DMS 273 (cell line): Measurements from ENCODE around the gene GNG13.
A peak's percentile ranks its signal among the peaks of the same experiment; 100 is the strongest.
"Not testable (repeated sequence)": the region's sequence is repeated elsewhere in the genome, so short reads cannot be mapped to it uniquely, and the experiment has no call there.

Source experiments
- DNase-seq: peaks from one replicate; lab custom pipeline; 2025; ENCODE audit not compliant: unreplicated experiment; lab: John Stamatoyannopoulos, UW

The GNG13 gene

DNA sequence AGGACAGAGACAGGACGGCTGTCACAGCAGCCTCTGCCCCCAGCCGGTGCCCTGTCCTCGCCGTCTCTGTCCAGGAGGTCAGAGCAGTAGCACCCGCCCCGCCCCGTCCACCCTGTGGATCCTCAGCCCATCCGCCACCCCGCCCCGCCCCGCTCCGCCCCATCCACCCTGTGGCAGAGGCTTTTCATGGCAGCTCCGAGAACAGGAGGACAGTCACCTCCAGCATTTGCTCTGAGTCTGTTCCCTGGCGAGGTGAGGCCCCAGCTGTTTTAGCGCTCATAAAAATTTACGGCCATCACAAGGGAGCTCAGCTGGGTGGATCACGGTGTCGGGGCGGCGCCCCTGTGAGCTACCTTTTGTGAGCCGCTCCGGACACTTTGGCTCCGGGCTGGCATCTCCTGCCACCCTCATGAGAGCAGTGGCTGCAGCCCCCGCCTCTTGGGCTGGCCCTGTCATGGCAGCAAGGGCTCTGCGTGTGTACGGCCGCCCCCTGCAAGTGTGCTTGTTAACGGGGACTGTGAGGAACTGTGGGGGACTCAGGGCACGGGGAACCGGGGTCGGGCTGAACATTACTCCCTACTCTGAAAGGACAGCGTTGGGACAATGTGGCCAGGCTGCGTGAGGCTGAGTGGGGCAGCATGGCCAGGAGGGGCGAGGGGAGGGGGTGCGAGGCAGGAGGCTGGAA, 32.3 kb upstream of the GNG13 start:
- no peak for DNase-seq

DNA sequence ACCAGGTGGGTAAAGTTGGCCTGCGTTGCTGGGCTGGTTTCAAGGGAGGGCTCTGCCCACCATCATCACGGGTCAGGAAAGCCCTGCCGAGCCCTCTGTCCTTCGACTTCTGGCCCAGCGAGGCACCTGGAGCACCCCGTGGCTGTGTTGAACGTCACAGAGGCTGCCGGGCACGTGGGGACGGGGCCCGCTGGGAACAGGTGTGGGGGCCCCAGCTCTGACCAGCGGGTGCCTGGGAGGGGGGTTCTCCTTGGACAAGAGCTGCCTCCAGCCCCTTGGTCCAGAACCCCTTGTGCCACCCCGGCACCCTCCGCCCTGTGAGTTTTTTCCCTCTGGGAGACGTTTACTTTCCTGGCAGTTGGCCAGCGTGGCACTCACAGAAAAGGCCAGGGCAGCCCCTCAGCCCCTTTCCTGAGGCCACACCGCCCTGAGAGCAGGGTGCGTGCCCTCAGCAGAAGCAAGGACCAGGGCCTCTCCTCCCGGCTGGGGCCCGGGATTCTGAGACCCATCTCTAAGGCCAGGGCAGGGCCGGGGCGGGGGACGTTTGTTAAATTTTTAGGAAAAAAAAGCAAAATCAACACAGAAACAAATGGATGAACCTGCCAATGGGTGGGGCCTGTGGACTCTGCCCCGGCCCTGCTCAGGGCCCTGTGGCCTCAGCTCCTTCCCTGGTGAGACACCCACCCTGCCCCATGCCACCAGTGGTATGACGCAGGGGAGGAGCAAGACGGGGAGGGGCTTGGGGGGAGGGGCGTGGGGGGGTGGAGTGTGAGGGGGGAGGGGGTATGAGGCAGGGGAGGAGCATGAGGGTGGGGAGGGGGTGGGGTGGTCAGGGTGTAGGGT, 31.3 kb upstream of the GNG13 start:
- no peak for DNase-seq

DNA sequence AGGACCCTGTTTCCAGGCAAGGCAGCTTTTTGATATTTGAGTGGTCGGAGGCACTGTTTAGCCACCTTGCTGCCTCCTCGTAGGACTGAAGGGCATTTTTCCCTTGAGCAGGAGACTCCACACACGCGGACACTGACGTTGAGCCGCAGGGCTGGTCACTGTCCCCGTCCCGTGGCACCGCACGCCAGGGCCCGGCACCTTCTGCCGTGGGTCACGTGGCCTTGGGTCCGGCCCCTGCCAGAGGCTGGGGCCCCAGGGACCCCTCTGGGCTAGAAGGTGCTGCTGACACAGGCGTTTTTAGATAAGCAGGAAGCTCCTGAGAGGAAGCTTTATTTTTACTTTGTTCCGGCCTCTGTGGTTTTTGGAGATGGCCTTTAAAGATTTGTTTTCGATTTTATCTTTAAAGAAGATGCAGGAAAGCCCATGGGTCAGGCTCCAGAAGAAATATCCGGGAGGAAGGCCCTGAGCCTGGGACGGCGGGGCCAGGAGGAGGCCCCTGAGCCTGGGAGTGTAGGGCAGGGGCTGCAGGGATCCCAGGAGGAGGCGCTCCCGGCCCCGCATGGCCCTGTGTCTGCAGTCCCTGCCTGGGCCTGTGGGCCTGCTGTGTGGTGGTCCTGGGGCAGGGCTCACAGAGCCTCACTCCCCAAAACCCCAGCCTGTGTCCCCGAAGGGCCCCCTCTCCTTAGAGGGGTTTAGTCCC, 30.5 kb upstream of the GNG13 start:
- no peak for DNase-seq

DNA sequence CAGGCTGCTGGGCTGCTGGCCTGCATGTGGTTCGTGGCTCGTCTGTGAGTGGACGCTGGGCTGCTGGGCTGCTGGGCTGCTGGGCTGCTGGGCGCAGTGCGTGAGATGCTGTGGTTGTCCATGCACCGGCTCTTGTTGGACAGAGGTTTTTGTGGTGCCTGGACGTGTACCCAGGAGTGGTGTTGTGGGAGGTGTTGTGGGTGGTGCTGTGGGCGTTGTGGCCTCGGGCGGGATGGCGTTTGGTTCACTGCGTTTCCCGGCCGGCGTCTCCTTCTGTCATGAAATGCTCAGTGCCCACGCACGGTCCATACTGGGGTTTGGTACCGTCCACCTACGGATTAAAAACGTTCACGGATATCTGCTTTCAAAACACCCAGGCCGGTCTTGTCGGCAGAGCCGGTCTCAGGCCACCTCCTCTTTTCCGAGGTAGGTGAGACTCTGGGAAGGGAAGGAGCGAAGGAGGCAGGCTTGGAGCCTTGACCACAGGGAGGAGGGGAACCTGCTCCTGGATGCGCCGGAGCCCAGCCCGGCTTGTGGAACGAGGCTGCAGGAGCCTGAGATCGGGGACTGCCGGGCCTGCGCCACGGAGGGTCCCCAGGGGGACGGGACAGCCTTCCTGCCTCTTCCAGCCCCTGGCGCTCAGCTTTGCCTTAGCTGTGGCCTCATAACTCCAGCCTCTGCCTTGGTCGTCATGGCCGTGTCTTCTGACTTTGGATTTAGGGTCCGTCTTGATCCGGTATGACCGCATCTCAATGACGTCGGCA, 29.8 kb upstream of the GNG13 start:
- DNase-seq = no peak

DNA sequence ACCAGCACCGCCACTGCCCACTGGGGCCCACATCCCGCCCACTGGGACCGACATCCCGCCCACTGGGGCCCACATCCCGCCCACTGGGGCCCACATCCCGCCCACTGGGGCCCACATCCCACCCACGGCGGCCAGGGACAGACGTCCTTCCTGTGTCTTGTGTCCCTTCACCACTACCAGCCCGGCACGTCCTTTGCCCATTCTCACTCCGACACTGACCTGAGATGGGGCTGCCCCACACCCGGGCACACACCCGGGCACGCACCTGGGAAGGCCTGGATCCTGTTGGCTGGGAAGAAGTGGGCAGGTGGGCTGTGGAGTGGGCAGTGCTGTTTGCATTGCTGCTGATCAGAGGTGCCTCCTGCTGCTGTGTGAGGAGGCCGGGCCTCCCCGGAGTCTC, 28.4 kb upstream of the GNG13 start:
- DNase-seq = no peak

DNA sequence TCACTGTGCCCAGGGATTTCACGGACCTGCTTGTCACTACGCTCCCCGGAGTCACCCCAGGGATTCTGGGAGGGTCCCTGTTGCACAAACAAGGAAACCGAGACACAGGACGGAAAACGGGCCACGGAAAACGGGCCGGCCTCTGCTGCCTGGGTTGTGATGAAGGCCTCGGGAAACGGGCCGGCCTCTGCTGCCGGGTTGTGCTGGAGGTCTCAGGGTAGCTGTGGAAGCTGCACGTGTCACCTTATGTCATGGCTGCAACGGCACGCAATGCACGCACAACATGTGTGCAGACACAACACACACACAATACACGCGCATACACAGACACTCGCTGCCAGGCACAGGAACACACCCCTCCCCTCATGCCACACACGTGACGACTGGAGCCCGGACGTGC, 27.0 kb upstream of the GNG13 start:
- no peak for DNase-seq

DNA sequence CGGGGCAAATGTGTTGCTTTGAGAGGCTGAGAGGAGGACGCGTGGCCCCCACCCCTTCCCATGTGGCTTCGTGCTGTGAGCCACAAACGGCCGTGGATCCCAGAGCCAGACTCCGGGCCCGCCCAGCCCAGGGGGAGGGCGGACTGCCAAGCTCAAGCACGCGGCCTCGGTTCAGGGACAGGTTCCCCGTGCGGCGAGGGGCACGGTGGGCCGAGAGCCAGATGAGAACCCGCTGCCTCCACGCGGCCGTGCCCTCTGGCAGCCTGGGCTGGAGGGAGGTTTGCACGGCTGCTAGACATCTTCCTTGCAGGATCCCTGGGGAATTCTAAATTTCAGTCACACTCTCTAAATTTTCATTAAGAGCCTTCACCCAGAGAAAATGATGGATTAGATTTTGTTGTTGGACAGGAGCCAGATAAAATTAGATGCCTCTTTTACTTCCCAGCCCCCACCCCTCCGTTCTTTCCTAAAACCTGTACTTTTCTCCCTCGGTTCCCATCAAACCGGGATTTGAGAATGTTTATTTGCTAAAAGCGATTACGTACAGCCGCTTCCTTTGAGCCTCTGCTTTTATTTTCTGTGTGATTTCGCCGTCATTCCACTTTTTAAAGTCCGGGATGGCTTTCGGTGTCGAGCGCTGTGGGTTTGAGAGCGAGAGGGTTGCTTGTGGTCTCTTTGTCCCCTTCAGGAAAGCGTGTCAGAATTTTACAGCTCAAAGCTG, 25.0 kb upstream of the GNG13 start:
- peak; percentile 67 for DNase-seq

DNA sequence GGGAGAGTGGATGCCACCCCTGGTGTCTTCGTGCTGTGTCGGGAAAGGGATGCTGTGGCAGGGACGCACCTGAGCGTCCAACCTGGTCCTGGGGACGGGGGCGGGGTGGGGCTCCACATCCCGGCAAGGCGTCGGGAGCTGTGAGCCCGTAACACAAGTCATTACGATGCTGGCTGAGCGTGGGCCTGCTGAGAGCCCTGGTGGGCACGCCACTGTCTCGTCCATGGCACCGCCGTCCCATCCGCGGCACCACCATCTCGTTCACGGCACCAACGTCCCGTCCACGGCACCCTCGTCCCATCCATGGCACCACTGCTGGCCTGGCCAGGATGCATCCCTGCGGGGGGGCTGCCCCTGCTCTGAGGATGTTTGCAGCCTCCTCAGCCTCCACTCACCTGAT, 24.1 kb upstream of the GNG13 start:
- DNase-seq = no peak

DNA sequence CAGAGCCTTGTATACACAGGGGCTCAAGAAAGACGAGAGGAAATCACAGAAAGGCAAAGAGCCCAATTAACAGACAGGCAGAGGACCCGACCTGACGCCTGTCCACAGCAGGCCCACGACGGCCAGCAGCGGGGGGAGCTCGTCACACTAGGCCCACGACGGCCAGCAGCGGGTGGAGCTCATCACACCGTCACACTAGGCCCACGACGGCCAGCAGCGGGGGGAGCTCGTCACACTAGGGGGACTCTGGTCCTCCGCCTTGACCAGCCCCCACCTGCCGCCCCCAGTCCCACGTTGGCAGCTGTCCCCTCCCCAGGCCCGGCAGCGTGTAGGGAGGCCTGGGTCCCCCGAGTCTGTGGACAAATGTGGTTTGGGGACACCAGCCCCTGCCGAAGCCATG, 23.7 kb upstream of the GNG13 start:
- DNase-seq = no peak

DNA sequence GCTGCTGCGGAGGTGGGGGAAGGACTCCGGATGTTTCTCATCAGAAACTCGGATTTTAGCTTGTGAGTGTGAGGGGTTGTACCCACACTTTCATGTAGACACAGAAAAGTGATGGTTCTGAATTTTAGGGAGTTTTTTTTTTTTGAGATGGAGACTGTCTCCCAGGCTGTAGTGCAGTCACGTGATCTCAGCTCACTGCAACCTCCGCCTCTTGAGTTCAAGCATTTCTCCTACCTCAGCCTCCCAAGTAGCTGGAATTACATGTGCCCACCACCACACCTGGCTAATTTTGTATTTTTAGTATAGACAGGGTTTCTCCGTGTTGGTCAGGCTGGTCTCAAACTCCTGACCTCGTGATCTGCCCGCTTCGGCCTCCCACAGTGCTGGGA, 22.4 kb upstream of the GNG13 start:
- no peak for DNase-seq

DNA sequence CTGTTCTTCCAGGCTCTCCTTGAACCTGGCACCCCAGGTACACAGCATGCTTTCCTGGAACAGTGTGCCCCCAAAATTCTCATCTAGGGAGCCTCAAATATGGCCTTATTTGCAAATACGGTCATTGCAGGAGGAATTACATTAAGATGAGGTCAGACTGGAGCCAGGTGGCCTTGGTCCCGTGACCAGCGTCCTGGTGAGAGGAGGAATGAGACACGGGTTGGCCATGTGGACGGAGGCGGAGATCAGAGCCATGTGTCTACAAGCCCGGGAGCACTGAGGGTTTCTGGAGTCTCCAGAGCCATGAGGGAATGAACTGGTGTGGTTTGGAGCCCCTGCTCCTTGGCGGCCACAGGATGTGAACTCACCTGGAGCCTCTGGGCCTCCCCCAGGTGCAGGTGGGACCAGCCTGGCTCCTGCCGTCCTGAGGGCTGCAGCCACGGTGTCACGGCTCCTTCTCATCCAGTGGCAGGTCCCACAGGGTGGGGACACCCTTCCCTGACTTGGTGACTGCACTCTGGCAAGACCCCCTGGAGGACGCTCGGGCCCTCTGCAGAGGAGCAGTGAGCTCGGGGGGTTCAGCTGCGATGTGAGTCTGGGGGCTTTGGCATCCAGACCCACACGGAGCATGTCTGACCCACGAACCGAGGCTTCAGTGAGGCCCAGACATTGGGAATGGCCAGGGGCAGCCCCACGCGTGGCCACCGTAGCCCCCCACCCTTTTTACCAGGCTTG, 21.8 kb upstream of the GNG13 start:
- DNase-seq = peak; percentile 55

DNA sequence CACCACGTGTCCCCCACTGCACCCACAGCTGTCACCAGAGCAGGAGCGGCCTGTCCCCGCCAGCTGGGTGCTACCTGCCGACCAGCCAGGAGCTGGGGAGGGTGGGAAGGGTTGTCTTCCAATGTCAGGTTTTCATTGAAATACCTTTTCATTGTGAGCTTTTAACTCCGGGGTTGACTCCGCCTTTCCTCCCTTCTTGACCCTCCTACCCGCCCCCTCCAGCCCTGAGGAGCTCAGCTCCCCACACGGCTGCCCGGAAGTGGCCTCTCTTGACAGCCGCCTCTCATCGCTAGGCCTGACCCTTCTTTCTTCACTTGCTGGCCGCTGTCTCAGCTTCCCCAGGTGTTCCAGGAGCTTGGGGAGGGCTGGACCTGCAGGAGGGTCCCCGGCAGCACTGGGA, 21.2 kb upstream of the GNG13 start:
- no peak for DNase-seq

DNA sequence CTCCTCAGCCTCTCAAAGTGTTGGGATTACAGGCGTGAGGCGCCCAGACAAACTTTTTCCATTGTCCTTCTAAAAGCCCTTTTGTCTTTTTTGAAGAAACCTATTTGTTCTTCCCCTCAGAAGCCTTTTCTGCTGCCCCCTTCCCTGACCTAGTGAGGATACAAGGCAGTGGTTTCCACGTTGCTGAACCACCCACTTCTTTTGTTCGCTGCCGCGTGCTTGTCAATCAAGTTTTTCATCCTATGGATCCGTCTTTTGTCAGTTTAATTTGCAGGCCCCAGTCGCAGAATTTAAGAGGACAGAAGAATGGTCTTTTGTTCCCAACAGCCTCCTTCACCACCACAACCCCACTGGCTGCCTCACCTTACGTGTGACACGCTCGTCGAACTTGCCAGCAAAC, 20.2 kb upstream of the GNG13 start:
- no peak for DNase-seq

DNA sequence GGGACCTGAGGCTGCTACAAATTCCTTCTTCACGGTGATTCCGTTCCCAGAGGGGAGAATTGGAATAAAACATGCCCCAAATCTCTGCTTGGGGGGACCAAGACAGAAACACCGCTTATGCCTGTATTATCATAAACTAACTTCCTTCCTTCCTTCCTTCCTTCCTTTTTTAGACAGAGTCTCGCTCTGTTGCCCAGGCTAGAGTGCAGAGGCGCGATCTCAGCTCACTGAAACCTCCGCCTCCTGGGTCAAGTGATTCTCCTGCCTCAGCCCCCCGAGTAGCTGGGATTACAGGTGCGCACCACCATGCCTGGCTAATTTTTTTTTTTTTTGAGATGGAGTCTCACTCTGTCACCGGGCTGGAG, 19.5 kb upstream of the GNG13 start:
- DNase-seq = not testable (repeated sequence)

DNA sequence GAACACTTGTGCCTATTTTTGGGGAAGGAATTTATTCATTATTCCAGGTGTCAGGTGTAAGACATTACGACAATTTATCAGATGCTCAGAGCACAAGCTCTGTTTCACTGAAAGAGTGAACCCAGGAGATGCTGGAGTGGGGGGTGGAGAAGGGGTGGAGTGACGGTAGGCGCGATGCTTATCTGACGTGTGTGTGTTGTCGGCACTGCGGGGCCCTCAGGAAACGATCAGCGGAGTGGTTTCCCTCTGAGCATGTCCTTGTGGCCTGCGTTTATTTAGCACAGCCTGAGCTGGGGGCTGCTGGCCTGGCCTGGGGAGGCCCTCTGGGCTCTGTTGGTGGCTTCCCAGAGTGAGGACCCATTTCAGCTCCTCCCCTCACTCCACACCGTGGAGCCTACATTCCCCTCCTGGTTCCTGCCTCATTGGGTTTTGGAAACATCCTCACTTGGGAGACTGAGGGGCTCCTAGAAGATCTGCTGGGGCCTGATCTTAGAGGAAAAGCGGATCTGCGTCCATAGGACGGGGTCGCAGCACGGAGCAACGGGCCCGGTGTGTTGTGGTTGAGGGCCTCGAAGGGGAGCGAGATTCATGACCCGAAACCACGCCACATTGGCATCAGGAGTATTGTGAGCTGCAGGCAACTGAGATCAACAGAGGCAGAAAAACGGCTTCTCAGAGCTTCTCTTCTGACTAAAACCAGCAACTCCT, 19.0 kb upstream of the GNG13 start:
- DNase-seq = no peak

DNA sequence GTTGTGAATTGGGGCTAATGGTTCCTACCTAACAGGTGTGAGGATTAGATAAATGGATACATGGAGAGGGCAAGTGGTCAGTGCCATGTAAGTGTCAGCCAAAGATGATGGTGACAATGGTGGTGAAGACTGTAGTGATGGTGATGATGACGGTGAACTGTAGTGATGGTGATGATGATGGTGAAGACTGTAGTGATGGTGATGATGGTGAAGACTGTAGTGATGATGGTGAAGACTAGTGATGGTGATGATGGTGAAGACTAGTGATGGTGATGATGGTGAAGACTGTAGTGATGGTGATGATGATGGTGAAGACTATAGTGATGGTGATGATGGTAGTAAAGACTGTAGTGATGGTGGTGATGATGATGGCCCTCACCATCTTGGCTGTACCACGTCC, 18.1 kb upstream of the GNG13 start:
- no peak for DNase-seq

DNA sequence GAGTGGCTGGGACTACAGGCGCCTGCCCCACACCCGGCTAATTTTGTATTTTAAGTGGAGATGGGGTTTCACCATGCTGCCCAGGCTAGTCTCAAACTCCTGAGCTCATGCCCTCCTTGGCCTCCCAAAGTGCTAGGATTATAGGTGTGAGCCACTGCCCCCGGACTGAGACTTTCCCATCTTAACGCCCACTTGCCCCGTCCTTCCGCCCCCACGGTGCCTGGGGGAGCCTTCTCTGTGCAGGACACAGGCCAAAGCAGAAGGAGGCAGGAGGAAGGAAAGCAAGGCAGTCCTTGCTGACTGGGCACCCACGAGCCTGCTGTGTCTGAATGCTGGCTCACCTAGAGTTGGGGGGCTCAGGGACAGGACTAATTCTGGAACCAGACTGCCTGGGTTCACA, 17.6 kb upstream of the GNG13 start:
- DNase-seq = no peak

DNA sequence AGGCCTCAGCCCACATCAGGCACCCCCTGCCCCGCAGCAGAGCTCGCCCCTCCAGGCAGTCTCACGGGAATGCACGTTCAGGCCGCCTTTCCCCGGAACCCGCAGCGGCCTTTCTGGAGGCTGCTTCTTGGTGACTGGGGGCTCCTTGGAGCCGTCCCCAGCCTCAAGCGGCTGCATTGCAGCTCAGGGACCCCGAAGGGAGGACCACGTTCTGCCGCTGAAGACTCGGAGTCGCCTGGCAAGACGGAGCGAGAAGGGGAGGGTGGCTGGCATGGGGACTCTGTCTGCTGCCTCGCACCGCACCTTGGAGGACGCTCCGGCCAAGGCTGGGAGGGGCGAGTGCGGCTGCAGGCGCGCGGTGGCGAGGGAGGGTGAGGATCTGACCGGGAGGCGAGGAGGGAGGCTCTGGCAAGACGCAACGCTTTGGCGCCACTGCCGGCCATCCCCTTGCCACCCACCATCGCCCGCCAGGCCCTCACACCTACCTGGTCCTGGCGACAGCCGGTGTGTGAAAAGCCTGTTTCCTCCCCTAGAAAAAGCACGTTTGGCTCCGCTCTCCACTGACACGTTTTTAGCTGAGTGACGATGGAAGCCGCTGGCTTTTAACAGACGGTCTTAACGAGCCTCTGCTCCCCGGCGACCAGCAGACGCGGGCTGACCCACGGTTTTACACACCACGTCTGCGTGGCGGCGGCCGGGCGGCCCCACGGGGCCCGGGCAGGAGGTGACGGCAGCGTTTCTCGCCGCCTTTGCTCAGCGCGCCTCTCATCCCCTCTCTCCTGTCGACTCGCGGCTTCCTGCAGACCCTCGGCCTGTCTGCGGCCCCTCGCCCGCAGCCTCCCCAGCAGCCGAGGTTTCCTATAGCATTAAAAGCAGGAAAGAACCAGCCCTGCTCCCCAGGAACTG, 16.7 kb upstream of the GNG13 start:
- peak; percentile 49 for DNase-seq
